K562 (cell line): ENCODE data around the gene LRRC3. TPM values are rescaled to one million over a fixed set of nuclear protein-coding genes. Genes with fewer than 3 reads are reported as not detected.
A peak's percentile ranks its signal among the peaks of the same experiment; 100 is the strongest.

Source experiments
- EGR1 ChIP-seq: fragments of 450-650 bp; conservative IDR thresholded peaks from 2 replicates; pipeline ENCODE4 v1.6.1; 2017; ENCODE audit warnings: mild to moderate bottlenecking
- MAZ ChIP-seq, 2 experiments: fragments of 450-650 bp in 1 of 2; sonication (generic) in 1 of 2; formaldehyde crosslinking; IDR thresholded peaks in 1 of 2; conservative IDR thresholded peaks in 1 of 2; 2 replicates each; pipeline versions ENCODE4 v1.4.0 to v1.5.0; 2020; ENCODE audit warnings: mild to moderate bottlenecking in 1 of 2, missing genetic modification reagents in 1 of 2
- MCM7 ChIP-seq, 2 experiments: fragments of 450-650 bp; IDR thresholded peaks; 2 replicates each; pipeline ENCODE4 v1.6.1; 2016 to 2018
- MYNN ChIP-seq, 2 experiments: sonication (generic); formaldehyde crosslinking in 1 of 2; IDR thresholded peaks; 2 replicates each; pipeline versions ENCODE4 v1.5.0 to v1.6.1; 2016 to 2020; ENCODE audit warnings: antibody characterized with exemption in 1 of 2, missing genetic modification reagents in 1 of 2
- NEUROD1 ChIP-seq: fragments of 150-350 bp; IDR thresholded peaks from 2 replicates; pipeline ENCODE4 v1.6.1; 2014; ENCODE audit warnings: borderline replicate concordance, low read length, low read depth; ENCODE audit not compliant: partially characterized antibody
- ZNF24 ChIP-seq: fragments of 450-650 bp; IDR thresholded peaks from 2 replicates; pipeline ENCODE4 v1.6.1; 2016
- ZNF316 ChIP-seq: fragments of 450-650 bp; IDR thresholded peaks from 2 replicates; pipeline ENCODE4 v1.6.1; 2016
- polyA plus RNA-seq, 8 experiments: library from polyadenylated mRNA; depleted of rRNA in 4 of 8; stranded (reverse) in 5 of 8; unstranded in 3 of 8; fragments of >200 nt; fragmentation: Nextera tagmentation in 2 of 8; fragmentation: Illumina TruSeq in 1 of 8; extraction: Ambion mirVana in 2 of 8; extraction: Trizol in 1 of 8; gene quantifications; 2 replicates each; pipeline versions ENCODE4 v1.2.1 to v1.2.3, GENCODE V29; 2011 to 2014; ENCODE audit warnings: inconsistent platforms in 1 of 8, missing spikeins in 1 of 8
- total RNA-seq, 7 experiments: library from RNA; depleted of rRNA in 6 of 7; stranded (reverse); fragments of >200 nt in 6 of 7; fragmentation: Illumina TruSeq in 2 of 7; extraction: Trizol in 2 of 7; gene quantifications; 2 replicates each; pipeline versions ENCODE4 v1.2.1 to v1.2.3, GENCODE V29; 2011 to 2021; ENCODE audit warnings: low replicate concordance in 1 of 7
- TF ChIP-seq, protein P1 (sequence below): sonication (generic); formaldehyde crosslinking; IDR thresholded peaks from 2 replicates; pipeline ENCODE4 v1.8.0; 2023; ENCODE audit warnings: mild to moderate bottlenecking, missing genetic modification reagents
- TF ChIP-seq, protein P2 (sequence below): sonication (generic); formaldehyde crosslinking; IDR thresholded peaks from 2 replicates; pipeline ENCODE4 v1.9.0; 2022; ENCODE audit warnings: mild to moderate bottlenecking, missing genetic modification reagents
- TF ChIP-seq, protein P3 (sequence below): fragments of 250-450 bp; sonication (Bioruptor Pico); IDR thresholded peaks from 2 replicates; pipeline ENCODE4 v1.8.0; 2022; ENCODE audit warnings: inconsistent platforms, mild to moderate bottlenecking, moderate library complexity, borderline replicate concordance
- TF ChIP-seq, protein P4 (sequence below): fragments of 450-650 bp; formaldehyde crosslinking; IDR thresholded peaks from 2 replicates; pipeline ENCODE4 v1.4.0; 2022; ENCODE audit warnings: mild to moderate bottlenecking, moderate library complexity
- TF ChIP-seq, protein P5 (sequence below): fragments of 250-450 bp; sonication (Bioruptor Pico); IDR thresholded peaks from 2 replicates; pipeline ENCODE4 v1.4.0; 2020

The LRRC3 gene
- total and polyA plus RNA-seq, 9 of the 15 experiments (the other 6 are each of a cell fraction or from before 2014, with no cell fraction given): 0.04 TPM; not detected in 7

DNA sequence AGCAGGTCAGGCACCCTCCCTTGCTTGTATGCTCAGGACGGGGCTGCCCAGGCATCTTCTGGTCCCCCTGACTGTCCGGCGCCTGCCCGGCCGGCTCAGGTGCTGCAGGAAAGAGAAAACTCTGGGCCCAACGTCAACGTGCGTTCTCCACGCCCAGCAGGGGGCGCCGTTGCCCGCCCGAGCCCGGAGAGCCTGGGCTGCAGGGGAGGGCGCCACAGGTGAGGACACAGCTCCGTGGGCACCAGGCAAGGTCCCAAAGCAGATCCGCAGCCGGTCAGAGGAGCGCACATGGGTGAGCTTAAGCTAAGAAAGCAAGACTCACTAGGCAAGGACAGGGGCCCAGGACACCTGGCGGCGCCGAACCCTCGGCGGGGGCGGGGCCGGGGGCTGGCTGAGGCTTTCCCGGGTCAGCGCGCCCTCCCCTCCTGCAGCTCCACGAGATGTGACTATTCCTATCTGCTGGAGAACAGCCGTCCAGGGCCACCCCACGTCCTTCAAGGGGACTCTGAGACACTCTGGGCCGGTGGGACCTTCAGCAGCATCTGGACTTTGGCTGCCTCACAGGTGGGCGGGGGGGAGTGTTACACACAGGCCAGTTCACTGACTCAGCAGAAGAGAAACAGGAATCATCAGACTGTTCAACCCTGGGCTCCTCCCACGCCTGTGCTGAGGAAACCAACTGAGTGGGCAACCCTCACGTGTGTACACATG, 55.4 kb downstream of the LRRC3 start (continued):
- TF ChIP-seq, protein P1, sequence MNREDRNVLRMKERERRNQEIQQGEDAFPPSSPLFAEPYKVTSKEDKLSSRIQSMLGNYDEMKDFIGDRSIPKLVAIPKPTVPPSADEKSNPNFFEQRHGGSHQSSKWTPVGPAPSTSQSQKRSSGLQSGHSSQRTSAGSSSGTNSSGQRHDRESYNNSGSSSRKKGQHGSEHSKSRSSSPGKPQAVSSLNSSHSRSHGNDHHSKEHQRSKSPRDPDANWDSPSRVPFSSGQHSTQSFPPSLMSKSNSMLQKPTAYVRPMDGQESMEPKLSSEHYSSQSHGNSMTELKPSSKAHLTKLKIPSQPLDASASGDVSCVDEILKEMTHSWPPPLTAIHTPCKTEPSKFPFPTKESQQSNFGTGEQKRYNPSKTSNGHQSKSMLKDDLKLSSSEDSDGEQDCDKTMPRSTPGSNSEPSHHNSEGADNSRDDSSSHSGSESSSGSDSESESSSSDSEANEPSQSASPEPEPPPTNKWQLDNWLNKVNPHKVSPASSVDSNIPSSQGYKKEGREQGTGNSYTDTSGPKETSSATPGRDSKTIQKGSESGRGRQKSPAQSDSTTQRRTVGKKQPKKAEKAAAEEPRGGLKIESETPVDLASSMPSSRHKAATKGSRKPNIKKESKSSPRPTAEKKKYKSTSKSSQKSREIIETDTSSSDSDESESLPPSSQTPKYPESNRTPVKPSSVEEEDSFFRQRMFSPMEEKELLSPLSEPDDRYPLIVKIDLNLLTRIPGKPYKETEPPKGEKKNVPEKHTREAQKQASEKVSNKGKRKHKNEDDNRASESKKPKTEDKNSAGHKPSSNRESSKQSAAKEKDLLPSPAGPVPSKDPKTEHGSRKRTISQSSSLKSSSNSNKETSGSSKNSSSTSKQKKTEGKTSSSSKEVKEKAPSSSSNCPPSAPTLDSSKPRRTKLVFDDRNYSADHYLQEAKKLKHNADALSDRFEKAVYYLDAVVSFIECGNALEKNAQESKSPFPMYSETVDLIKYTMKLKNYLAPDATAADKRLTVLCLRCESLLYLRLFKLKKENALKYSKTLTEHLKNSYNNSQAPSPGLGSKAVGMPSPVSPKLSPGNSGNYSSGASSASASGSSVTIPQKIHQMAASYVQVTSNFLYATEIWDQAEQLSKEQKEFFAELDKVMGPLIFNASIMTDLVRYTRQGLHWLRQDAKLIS (CRISPR knock-in tag): peak; percentile 78; the same call in 1 of the 2 replicates
- TF ChIP-seq MYNN (IDR thresholded peaks at IDR 0.05) (peak; percentile 21; the same call in 1 of the 2 replicates), MYNN (CRISPR knock-in tag; IDR thresholded peaks at IDR 0.05) (no peak), NEUROD1 (no peak), ZNF316 (peak; percentile 86), MAZ (CRISPR knock-in tag; conservative IDR thresholded peaks at IDR 0.05 in 1 of 2, IDR thresholded peaks at IDR 0.05 in 1 of 2) (peak; percentile 64 to 83), MCM7 (IDR thresholded peaks at IDR 0.05) (no peak), ZNF24 (0 out of 2 replicates have a peak, but pooled peaks have one; percentile 12), EGR1 (peak; percentile 40; the same call in 1 of the 2 replicates)
- TF ChIP-seq, protein P2, sequence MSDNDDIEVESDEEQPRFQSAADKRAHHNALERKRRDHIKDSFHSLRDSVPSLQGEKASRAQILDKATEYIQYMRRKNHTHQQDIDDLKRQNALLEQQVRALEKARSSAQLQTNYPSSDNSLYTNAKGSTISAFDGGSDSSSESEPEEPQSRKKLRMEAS: 0 out of 2 replicates have a peak, but pooled peaks have one; percentile 27
- TF ChIP-seq, protein P3, sequence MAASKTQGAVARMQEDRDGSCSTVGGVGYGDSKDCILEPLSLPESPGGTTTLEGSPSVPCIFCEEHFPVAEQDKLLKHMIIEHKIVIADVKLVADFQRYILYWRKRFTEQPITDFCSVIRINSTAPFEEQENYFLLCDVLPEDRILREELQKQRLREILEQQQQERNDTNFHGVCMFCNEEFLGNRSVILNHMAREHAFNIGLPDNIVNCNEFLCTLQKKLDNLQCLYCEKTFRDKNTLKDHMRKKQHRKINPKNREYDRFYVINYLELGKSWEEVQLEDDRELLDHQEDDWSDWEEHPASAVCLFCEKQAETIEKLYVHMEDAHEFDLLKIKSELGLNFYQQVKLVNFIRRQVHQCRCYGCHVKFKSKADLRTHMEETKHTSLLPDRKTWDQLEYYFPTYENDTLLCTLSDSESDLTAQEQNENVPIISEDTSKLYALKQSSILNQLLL (CRISPR knock-in tag): no peak
- TF ChIP-seq, protein P4, sequence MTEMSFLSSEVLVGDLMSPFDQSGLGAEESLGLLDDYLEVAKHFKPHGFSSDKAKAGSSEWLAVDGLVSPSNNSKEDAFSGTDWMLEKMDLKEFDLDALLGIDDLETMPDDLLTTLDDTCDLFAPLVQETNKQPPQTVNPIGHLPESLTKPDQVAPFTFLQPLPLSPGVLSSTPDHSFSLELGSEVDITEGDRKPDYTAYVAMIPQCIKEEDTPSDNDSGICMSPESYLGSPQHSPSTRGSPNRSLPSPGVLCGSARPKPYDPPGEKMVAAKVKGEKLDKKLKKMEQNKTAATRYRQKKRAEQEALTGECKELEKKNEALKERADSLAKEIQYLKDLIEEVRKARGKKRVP: 0 out of 2 replicates have a peak, but pooled peaks have one; percentile 26
- TF ChIP-seq, protein P5, sequence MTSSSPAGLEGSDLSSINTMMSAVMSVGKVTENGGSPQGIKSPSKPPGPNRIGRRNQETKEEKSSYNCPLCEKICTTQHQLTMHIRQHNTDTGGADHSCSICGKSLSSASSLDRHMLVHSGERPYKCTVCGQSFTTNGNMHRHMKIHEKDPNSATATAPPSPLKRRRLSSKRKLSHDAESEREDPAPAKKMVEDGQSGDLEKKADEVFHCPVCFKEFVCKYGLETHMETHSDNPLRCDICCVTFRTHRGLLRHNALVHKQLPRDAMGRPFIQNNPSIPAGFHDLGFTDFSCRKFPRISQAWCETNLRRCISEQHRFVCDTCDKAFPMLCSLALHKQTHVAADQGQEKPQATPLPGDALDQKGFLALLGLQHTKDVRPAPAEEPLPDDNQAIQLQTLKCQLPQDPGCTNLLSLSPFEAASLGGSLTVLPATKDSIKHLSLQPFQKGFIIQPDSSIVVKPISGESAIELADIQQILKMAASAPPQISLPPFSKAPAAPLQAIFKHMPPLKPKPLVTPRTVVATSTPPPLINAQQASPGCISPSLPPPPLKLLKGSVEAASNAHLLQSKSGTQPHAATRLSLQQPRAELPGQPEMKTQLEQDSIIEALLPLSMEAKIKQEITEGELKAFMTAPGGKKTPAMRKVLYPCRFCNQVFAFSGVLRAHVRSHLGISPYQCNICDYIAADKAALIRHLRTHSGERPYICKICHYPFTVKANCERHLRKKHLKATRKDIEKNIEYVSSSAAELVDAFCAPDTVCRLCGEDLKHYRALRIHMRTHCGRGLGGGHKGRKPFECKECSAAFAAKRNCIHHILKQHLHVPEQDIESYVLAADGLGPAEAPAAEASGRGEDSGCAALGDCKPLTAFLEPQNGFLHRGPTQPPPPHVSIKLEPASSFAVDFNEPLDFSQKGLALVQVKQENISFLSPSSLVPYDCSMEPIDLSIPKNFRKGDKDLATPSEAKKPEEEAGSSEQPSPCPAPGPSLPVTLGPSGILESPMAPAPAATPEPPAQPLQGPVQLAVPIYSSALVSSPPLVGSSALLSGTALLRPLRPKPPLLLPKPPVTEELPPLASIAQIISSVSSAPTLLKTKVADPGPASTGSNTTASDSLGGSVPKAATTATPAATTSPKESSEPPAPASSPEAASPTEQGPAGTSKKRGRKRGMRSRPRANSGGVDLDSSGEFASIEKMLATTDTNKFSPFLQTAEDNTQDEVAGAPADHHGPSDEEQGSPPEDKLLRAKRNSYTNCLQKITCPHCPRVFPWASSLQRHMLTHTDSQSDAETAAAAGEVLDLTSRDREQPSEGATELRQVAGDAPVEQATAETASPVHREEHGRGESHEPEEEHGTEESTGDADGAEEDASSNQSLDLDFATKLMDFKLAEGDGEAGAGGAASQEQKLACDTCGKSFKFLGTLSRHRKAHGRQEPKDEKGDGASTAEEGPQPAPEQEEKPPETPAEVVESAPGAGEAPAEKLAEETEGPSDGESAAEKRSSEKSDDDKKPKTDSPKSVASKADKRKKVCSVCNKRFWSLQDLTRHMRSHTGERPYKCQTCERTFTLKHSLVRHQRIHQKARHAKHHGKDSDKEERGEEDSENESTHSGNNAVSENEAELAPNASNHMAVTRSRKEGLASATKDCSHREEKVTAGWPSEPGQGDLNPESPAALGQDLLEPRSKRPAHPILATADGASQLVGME (CRISPR knock-in tag): 0 out of 2 replicates have a peak, but pooled peaks have one; percentile 14
